ENCODE measurements around the gene UPK2. TPM values are rescaled to one million over a fixed set of nuclear protein-coding genes. Genes with fewer than 3 reads are reported as not detected.

The UPK2 gene
- total RNA-seq, 1 donor from 2014 or later: not detected

- Mint-ChIP-seq H3K36me3 (ENCODE audit: low read depth) (peaks cover 9% of the 10 kb centered on the region), H3K4me3 (peak overlapping the region; percentile 72), H3K4me1 (peaks cover 78% of the 10 kb centered on the region), H3K27ac (peak overlapping the region; percentile 97), H3K9me3 (no peaks in the 10 kb centered on the region), H3K27me3 (no peaks in the 10 kb centered on the region)
- DNase-seq: peak; percentile 90
- intact Hi-C loops (cut with micrococcal nuclease): loop anchor here (5.0 kb wide), 1 partner anchor 423 kb away; no protein-coding TSS in a partner anchor
Measured at GRCh38 chr11:118914178-118914918, 41.8 kb upstream of the UPK2 start.

- Mint-ChIP-seq H3K4me3 (peak overlapping the region; percentile 72), H3K27me3 (no peaks in the 10 kb centered on the region), H3K4me1 (peaks cover 82% of the 10 kb centered on the region), H3K36me3 (ENCODE audit: low read depth) (peaks cover 9% of the 10 kb centered on the region), H3K27ac (peak overlapping the region; percentile 97), H3K9me3 (no peaks in the 10 kb centered on the region)
- intact Hi-C loops (cut with micrococcal nuclease): loop anchor here (1.0 to 5.0 kb wide), 2 partner anchors 8 to 422 kb away; no protein-coding TSS in a partner anchor
- no peak for DNase-seq
Measured at GRCh38 chr11:118914987-118915386, 41.1 kb upstream of the UPK2 start.

GRCh38 chr11:118915396-118915795, 40.7 kb upstream of the UPK2 start:
- Mint-ChIP-seq H3K4me3 (no peak overlapping the region), H3K9me3 (no peaks in the 10 kb centered on the region), H3K27ac (peak overlapping the region; percentile 97), H3K27me3 (no peaks in the 10 kb centered on the region), H3K36me3 (ENCODE audit: low read depth) (peaks cover 9% of the 10 kb centered on the region), H3K4me1 (peaks cover 86% of the 10 kb centered on the region)
- peak; percentile 58 for DNase-seq
- intact Hi-C loops (cut with micrococcal nuclease): loop anchor here (1.0 kb wide), 1 partner anchor 8 kb away; no protein-coding TSS in a partner anchor

GRCh38 chr11:118915941-118916841, 39.9 kb upstream of the UPK2 start:
- Mint-ChIP-seq H3K36me3 (ENCODE audit: low read depth) (peaks cover 12% of the 10 kb centered on the region), H3K4me3 (peak overlapping the region; percentile 90), H3K27ac (peak overlapping the region; percentile 97), H3K4me1 (peaks cover 90% of the 10 kb centered on the region), H3K9me3 (no peaks in the 10 kb centered on the region), H3K27me3 (no peaks in the 10 kb centered on the region)
- DNase-seq: peak; percentile 57
- intact Hi-C loops (cut with micrococcal nuclease): loop anchor here (1.0 kb wide), 1 partner anchor 7 kb away; no protein-coding TSS in a partner anchor

- Mint-ChIP-seq H3K4me3 (peak overlapping the region; percentile 90), H3K9me3 (no peaks in the 10 kb centered on the region), H3K27ac (peak overlapping the region; percentile 97), H3K27me3 (no peaks in the 10 kb centered on the region), H3K4me1 (peaks cover 87% of the 10 kb centered on the region), H3K36me3 (ENCODE audit: low read depth) (peaks cover 14% of the 10 kb centered on the region)
- intact Hi-C loops (cut with micrococcal nuclease): loop anchor here (1.0 kb wide), 1 partner anchor 11 kb away; no protein-coding TSS in a partner anchor
- DNase-seq: no peak
Measured at GRCh38 chr11:118916842-118917388, 39.2 kb upstream of the UPK2 start.

- Mint-ChIP-seq H3K27me3 (no peaks in the 10 kb centered on the region), H3K9me3 (no peaks in the 10 kb centered on the region)
- intact Hi-C loops (cut with micrococcal nuclease): loop anchor here (1.0 kb wide), 1 partner anchor 11 kb away; no protein-coding TSS in a partner anchor
Measured at GRCh38 chr11:118917481-118918127, 38.5 kb upstream of the UPK2 start.

GRCh38 chr11:118918128-118918685, 37.9 kb upstream of the UPK2 start:
- Mint-ChIP-seq H3K9me3 (no peaks in the 10 kb centered on the region), H3K27ac (peak overlapping the region; percentile 97), H3K27me3 (no peaks in the 10 kb centered on the region), H3K4me3 (peak overlapping the region; percentile 90), H3K4me1 (peaks cover 82% of the 10 kb centered on the region), H3K36me3 (ENCODE audit: low read depth) (peaks cover 14% of the 10 kb centered on the region)
- intact Hi-C loops (cut with micrococcal nuclease): no loop called here
- peak; percentile 79 for DNase-seq

More at GRCh38 chr11:118917481-118918127, 38.5 kb upstream of the UPK2 start:
- peak overlapping the region; percentile 90 for H3K4me3 Mint-ChIP-seq
- peaks cover 82% of the 10 kb centered on the region for H3K4me1 Mint-ChIP-seq
- DNase-seq: peak; percentile 86
- H3K36me3 Mint-ChIP-seq (ENCODE audit: low read depth): peaks cover 14% of the 10 kb centered on the region
- H3K27ac Mint-ChIP-seq: peak overlapping the region; percentile 97

- Mint-ChIP-seq H3K9me3 (no peaks in the 10 kb centered on the region), H3K27ac (peak overlapping the region; percentile 97), H3K4me3 (peak overlapping the region; percentile 90), H3K36me3 (ENCODE audit: low read depth) (peaks cover 16% of the 10 kb centered on the region), H3K27me3 (no peaks in the 10 kb centered on the region), H3K4me1 (peaks cover 85% of the 10 kb centered on the region)
- DNase-seq: peak; percentile 70
- intact Hi-C loops (cut with micrococcal nuclease): no loop called here
Measured at GRCh38 chr11:118918686-118919280, 37.3 kb upstream of the UPK2 start.

GRCh38 chr11:118921121-118921928, 34.8 kb upstream of the UPK2 start:
- H3K4me1 Mint-ChIP-seq: peaks cover 72% of the 10 kb centered on the region

GRCh38 chr11:118921929-118922744, 34.0 kb upstream of the UPK2 start:
- H3K4me1 Mint-ChIP-seq: peaks cover 72% of the 10 kb centered on the region
- no peaks in the 10 kb centered on the region for H3K27me3 Mint-ChIP-seq
- DNase-seq: peak; percentile 65
- no peaks in the 10 kb centered on the region for H3K9me3 Mint-ChIP-seq
- H3K27ac Mint-ChIP-seq: no peak overlapping the region
- intact Hi-C loops (cut with micrococcal nuclease): no loop called here
- H3K4me3 Mint-ChIP-seq: peak overlapping the region; percentile 91
- peaks cover 10% of the 10 kb centered on the region for H3K36me3 Mint-ChIP-seq (ENCODE audit: low read depth)

More at GRCh38 chr11:118921121-118921928, 34.8 kb upstream of the UPK2 start:
- intact Hi-C loops (cut with micrococcal nuclease): no loop called here
- H3K4me3 Mint-ChIP-seq: peak overlapping the region; percentile 91
- H3K27ac Mint-ChIP-seq: peak overlapping the region; percentile 85
- DNase-seq: peak; percentile 63
- no peaks in the 10 kb centered on the region for H3K27me3 Mint-ChIP-seq
- no peaks in the 10 kb centered on the region for H3K9me3 Mint-ChIP-seq
- H3K36me3 Mint-ChIP-seq (ENCODE audit: low read depth): peaks cover 10% of the 10 kb centered on the region
